Measurements from ENCODE around the gene DPM2.

DPM2 gene

DNA sequence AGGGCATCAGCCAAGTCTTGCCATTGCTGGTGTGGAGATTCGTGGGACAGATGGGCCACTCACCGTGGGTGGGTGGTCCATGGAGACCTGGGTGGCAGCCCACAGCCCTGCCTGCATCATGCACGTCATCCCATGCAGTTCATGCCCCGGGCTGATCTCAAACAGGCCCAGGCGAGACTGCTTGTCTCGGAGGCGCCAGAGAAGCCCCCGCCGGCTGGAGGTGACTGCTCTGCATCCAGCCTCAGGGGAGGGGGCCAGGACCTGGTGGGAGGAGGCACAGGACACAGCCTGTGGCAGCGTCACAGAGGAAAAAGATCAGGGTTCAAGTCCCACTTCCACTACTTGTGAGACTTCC is 8.1 kb downstream of the DPM2 start:
- no peak overlapping the region for H2AFZ ChIP-seq (ENCODE audit: low read length)
- H3K18ac ChIP-seq (ENCODE audit: low read length): peak overlapping the region; percentile 53
- H2BK120ac ChIP-seq (ENCODE audit: low read depth, low read length): no peak overlapping the region
- H3K23ac ChIP-seq (ENCODE audit: low read depth, low read length, poor library complexity): no peak overlapping the region
- whole genome bisulfite sequencing, 2 donors (ENCODE audit: extremely low coverage in 2 of 2, insufficient read length in 2 of 2, insufficient replicate concordance in 1 of 2): no CpG with 5 or more reads among the region's 10 CpGs
- no peak for DNase-seq (ENCODE audit: low spot score)
- peaks cover 2% of the 10 kb centered on the region for H3K79me1 ChIP-seq (ENCODE audit: low read depth, low read length)
- H3K27me3 ChIP-seq (ENCODE audit: control insufficient read depth in 3 of 3, insufficient read depth in 3 of 3, low read depth in 1 of 3, low read length in 3 of 3): peaks cover 2 to 50% (median 38%) of the 10 kb centered on the region in 3 experiments
- H3K4me1 ChIP-seq (ENCODE audit: control insufficient read depth in 2 of 2, insufficient read depth in 1 of 2, low read depth in 1 of 2, low read length in 2 of 2): peaks cover 15 to 22% of the 10 kb centered on the region in 2 donors
- H4K8ac ChIP-seq (ENCODE audit: low read depth, low read length): no peak overlapping the region
- H3K27ac ChIP-seq (replicated peaks; ENCODE audit: low read length): no peak overlapping the region
- H2AK5ac ChIP-seq (ENCODE audit: low read depth, low read length): peak overlapping the region; percentile 47
- H3K36me3 ChIP-seq (replicated peaks in 1 of 2; ENCODE audit: control insufficient read depth in 2 of 2, insufficient read depth in 2 of 2, low read length in 2 of 2): peaks cover 0 to 3% of the 10 kb centered on the region in 2 donors
- H3K9me3 ChIP-seq (replicated peaks in 1 of 2; ENCODE audit: control insufficient read depth in 2 of 2, insufficient read depth in 1 of 2, low read depth in 1 of 2, low read length in 2 of 2): no peaks in the 10 kb centered on the region
- no peak overlapping the region for H2BK15ac ChIP-seq (ENCODE audit: low read length)
- H3K14ac ChIP-seq (ENCODE audit: low read length): peak overlapping the region; percentile 47
- H3K4ac ChIP-seq (ENCODE audit: low read length): no peak overlapping the region
- peak overlapping the region; percentile 75 for H2BK12ac ChIP-seq (ENCODE audit: low read length)
- no peak overlapping the region for H2BK5ac ChIP-seq (ENCODE audit: low read length)
- H3K9ac ChIP-seq (ENCODE audit: low read depth, low read length, poor library complexity): no peak overlapping the region
- no peak overlapping the region for H3K4me3 ChIP-seq (ENCODE audit: low read length in 2 of 2)
- H4K91ac ChIP-seq (ENCODE audit: low read depth, low read length, poor library complexity): no peak overlapping the region
- H3K4me2 ChIP-seq (ENCODE audit: insufficient read depth, low read length, poor library complexity, severe bottlenecking): no peak overlapping the region

- peak overlapping the region; percentile 47 for H3K14ac ChIP-seq (ENCODE audit: low read length)
- peak overlapping the region; percentile 81 for H3K23ac ChIP-seq (ENCODE audit: low read depth, low read length, poor library complexity)
- no peak for DNase-seq (ENCODE audit: low spot score)
- H3K4me1 ChIP-seq (ENCODE audit: control insufficient read depth in 2 of 2, insufficient read depth in 1 of 2, low read depth in 1 of 2, low read length in 2 of 2): peaks cover 15 to 22% of the 10 kb centered on the region in 2 donors
- H3K4me2 ChIP-seq (ENCODE audit: insufficient read depth, low read length, poor library complexity, severe bottlenecking): no peak overlapping the region
- no peak overlapping the region for H3K9ac ChIP-seq (ENCODE audit: low read depth, low read length, poor library complexity)
- peak overlapping the region; percentile 24 for H3K18ac ChIP-seq (ENCODE audit: low read length)
- peak overlapping the region; percentile 89 for H2AK5ac ChIP-seq (ENCODE audit: low read depth, low read length)
- no peak overlapping the region for H3K27ac ChIP-seq (replicated peaks; ENCODE audit: low read length)
- no peak overlapping the region for H4K91ac ChIP-seq (ENCODE audit: low read depth, low read length, poor library complexity)
- no peak overlapping the region for H2BK5ac ChIP-seq (ENCODE audit: low read length)
- no peak overlapping the region for H2AFZ ChIP-seq (ENCODE audit: low read length)
- no CpG with 5 or more reads among the region's 11 CpGs for whole genome bisulfite sequencing, 2 donors (ENCODE audit: extremely low coverage in 2 of 2, insufficient read length in 2 of 2, insufficient replicate concordance in 1 of 2)
- H2BK120ac ChIP-seq (ENCODE audit: low read depth, low read length): no peak overlapping the region
- H4K8ac ChIP-seq (ENCODE audit: low read depth, low read length): no peak overlapping the region
- H3K79me1 ChIP-seq (ENCODE audit: low read depth, low read length): no peaks in the 10 kb centered on the region
- H3K9me3 ChIP-seq (replicated peaks in 1 of 2; ENCODE audit: control insufficient read depth in 2 of 2, insufficient read depth in 1 of 2, low read depth in 1 of 2, low read length in 2 of 2): no peaks in the 10 kb centered on the region
- no peaks in the 10 kb centered on the region for H3K36me3 ChIP-seq (replicated peaks in 1 of 2; ENCODE audit: control insufficient read depth in 2 of 2, insufficient read depth in 2 of 2, low read length in 2 of 2)
- H2BK12ac ChIP-seq (ENCODE audit: low read length): peak overlapping the region; percentile 81
- H3K4ac ChIP-seq (ENCODE audit: low read length): no peak overlapping the region
- peaks cover 2 to 54% (median 38%) of the 10 kb centered on the region in 3 experiments for H3K27me3 ChIP-seq (ENCODE audit: control insufficient read depth in 3 of 3, insufficient read depth in 3 of 3, low read depth in 1 of 3, low read length in 3 of 3)
- no peak overlapping the region for H3K4me3 ChIP-seq (ENCODE audit: low read length in 2 of 2)
- peak overlapping the region; percentile 40 for H2BK15ac ChIP-seq (ENCODE audit: low read length)
Observed at GRCh38 chr9:127928676-127929624, 8.7 kb downstream of the DPM2 start.

GRCh38 chr9:127927988-127928675 is 9.5 kb downstream of the DPM2 start:
- no peaks in the 10 kb centered on the region for H3K36me3 ChIP-seq (replicated peaks in 1 of 2; ENCODE audit: control insufficient read depth in 2 of 2, insufficient read depth in 2 of 2, low read length in 2 of 2)
- H3K14ac ChIP-seq (ENCODE audit: low read length): no peak overlapping the region
- no peak overlapping the region for H4K8ac ChIP-seq (ENCODE audit: low read depth, low read length)
- peak overlapping the region; percentile 58 for H2AK5ac ChIP-seq (ENCODE audit: low read depth, low read length)
- no peak overlapping the region for H2AFZ ChIP-seq (ENCODE audit: low read length)
- peak overlapping the region; percentile 81 for H3K23ac ChIP-seq (ENCODE audit: low read depth, low read length, poor library complexity)
- H2BK12ac ChIP-seq (ENCODE audit: low read length): no peak overlapping the region
- H2BK120ac ChIP-seq (ENCODE audit: low read depth, low read length): no peak overlapping the region
- WGBS, 2 donors (ENCODE audit: extremely low coverage in 2 of 2, insufficient read length in 2 of 2, insufficient replicate concordance in 1 of 2): no CpG with 5 or more reads among the region's 24 CpGs
- H3K27ac ChIP-seq (replicated peaks; ENCODE audit: low read length): no peak overlapping the region
- H3K18ac ChIP-seq (ENCODE audit: low read length): peak overlapping the region; percentile 27
- no peak for DNase-seq (ENCODE audit: low spot score)
- H3K4ac ChIP-seq (ENCODE audit: low read length): no peak overlapping the region
- no peak overlapping the region for H2BK5ac ChIP-seq (ENCODE audit: low read length)
- peak overlapping the region in 1 of 2 donors; percentile 64 for H3K4me3 ChIP-seq (ENCODE audit: low read length in 2 of 2)
- H3K4me1 ChIP-seq (ENCODE audit: control insufficient read depth in 2 of 2, insufficient read depth in 1 of 2, low read depth in 1 of 2, low read length in 2 of 2): peaks cover 15 to 22% of the 10 kb centered on the region in 2 donors
- no peaks in the 10 kb centered on the region for H3K9me3 ChIP-seq (replicated peaks in 1 of 2; ENCODE audit: control insufficient read depth in 2 of 2, insufficient read depth in 1 of 2, low read depth in 1 of 2, low read length in 2 of 2)
- H4K91ac ChIP-seq (ENCODE audit: low read depth, low read length, poor library complexity): no peak overlapping the region
- H3K27me3 ChIP-seq (ENCODE audit: control insufficient read depth in 3 of 3, insufficient read depth in 3 of 3, low read depth in 1 of 3, low read length in 3 of 3): peaks cover 2 to 62% (median 38%) of the 10 kb centered on the region in 3 experiments
- no peaks in the 10 kb centered on the region for H3K79me1 ChIP-seq (ENCODE audit: low read depth, low read length)
- peak overlapping the region; percentile 80 for H3K4me2 ChIP-seq (ENCODE audit: insufficient read depth, low read length, poor library complexity, severe bottlenecking)
- H2BK15ac ChIP-seq (ENCODE audit: low read length): peak overlapping the region; percentile 9
- no peak overlapping the region for H3K9ac ChIP-seq (ENCODE audit: low read depth, low read length, poor library complexity)
